ENCODE measurements around the gene THNSL1.

DNA sequence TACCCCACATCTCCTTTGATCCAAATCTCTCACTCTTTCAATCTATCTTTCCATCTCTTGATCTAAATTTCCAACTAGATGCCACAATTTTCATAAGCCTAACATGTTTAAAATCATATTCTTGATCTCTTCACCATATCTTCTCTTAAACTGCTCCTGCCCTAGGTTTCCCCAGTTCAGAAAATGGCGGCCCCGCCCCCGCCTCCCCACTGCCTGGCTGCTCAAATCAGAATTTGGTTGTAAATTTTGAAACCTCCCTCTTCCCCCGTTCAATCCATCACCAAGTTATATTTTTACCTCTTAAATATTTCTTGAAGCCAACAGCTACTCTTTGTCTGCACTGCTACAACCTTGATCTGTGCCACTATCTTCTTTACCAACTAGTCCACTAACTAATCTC is 36.7 kb upstream of the THNSL1 start:
- TF ChIP-seq, protein P1, sequence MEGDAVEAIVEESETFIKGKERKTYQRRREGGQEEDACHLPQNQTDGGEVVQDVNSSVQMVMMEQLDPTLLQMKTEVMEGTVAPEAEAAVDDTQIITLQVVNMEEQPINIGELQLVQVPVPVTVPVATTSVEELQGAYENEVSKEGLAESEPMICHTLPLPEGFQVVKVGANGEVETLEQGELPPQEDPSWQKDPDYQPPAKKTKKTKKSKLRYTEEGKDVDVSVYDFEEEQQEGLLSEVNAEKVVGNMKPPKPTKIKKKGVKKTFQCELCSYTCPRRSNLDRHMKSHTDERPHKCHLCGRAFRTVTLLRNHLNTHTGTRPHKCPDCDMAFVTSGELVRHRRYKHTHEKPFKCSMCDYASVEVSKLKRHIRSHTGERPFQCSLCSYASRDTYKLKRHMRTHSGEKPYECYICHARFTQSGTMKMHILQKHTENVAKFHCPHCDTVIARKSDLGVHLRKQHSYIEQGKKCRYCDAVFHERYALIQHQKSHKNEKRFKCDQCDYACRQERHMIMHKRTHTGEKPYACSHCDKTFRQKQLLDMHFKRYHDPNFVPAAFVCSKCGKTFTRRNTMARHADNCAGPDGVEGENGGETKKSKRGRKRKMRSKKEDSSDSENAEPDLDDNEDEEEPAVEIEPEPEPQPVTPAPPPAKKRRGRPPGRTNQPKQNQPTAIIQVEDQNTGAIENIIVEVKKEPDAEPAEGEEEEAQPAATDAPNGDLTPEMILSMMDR (IDR thresholded peaks at IDR 0.05) = no peak
- TF ChIP-seq POLR2A (IDR thresholded peaks at IDR 0.05) = no peak

All from Peyer's patch (tissue), 4 donors.